ENCODE measurements around the gene GPD2. TPM values are rescaled to one million over a fixed set of nuclear protein-coding genes. Genes with fewer than 3 reads are reported as not detected.

The GPD2 gene
- polyA plus RNA-seq, 1 experiment: 20.7 TPM

GRCh38 chr2:156452971-156453370 lies 16.8 kb downstream of the GPD2 start:
- Histone ChIP-seq H3K27ac (ENCODE audit: low read depth, low read length) (no peak overlapping the region), H3K9me3 (ENCODE audit: control insufficient read depth, insufficient read depth, low read length) (peaks cover 5% of the 10 kb centered on the region; the same call in 1 of the 2 replicates), H3K27me3 (ENCODE audit: control insufficient read depth, insufficient read depth, low read length) (no peaks in the 10 kb centered on the region), H3K4me3 (ENCODE audit: low read depth, low read length) (no peak overlapping the region)
- POLR2A ChIA-PET: no interaction called here
- DNase-seq (ENCODE audit: low read depth, low spot score): no peak
- no peak for TF ChIP-seq CTCF (IDR thresholded peaks at IDR 0.05; ENCODE audit: low read depth, low read length)
- CTCF ChIA-PET: no interaction called here

GRCh38 chr2:156455361-156455975 lies 19.3 kb downstream of the GPD2 start:
- no peak for DNase-seq (ENCODE audit: low read depth, low spot score)
- POLR2A ChIA-PET: no interaction called here
- Histone ChIP-seq H3K4me3 (ENCODE audit: low read depth, low read length) (no peak overlapping the region), H3K27me3 (ENCODE audit: control insufficient read depth, insufficient read depth, low read length) (no peaks in the 10 kb centered on the region), H3K27ac (ENCODE audit: low read depth, low read length) (no peak overlapping the region), H3K9me3 (ENCODE audit: control insufficient read depth, insufficient read depth, low read length) (peaks cover 5% of the 10 kb centered on the region; the same call in 1 of the 2 replicates)
- CTCF ChIA-PET: no interaction called here
- TF ChIP-seq CTCF (IDR thresholded peaks at IDR 0.05; ENCODE audit: low read depth, low read length): no peak

GRCh38 chr2:156456616-156457015 lies 20.4 kb downstream of the GPD2 start:
- DNase-seq (ENCODE audit: low read depth, low spot score): no peak
- CTCF ChIA-PET: no interaction called here
- H3K4me3 ChIP-seq (ENCODE audit: low read depth, low read length): no peak overlapping the region
- H3K9me3 ChIP-seq (ENCODE audit: control insufficient read depth, insufficient read depth, low read length): peaks cover 5% of the 10 kb centered on the region; the same call in 1 of the 2 replicates
- POLR2A ChIA-PET: no interaction called here
- H3K27ac ChIP-seq (ENCODE audit: low read depth, low read length): no peak overlapping the region
- no peak for TF ChIP-seq CTCF (IDR thresholded peaks at IDR 0.05; ENCODE audit: low read depth, low read length)
- H3K27me3 ChIP-seq (ENCODE audit: control insufficient read depth, insufficient read depth, low read length): no peaks in the 10 kb centered on the region

GRCh38 chr2:156457523-156458517 lies 21.6 kb downstream of the GPD2 start:
- H3K9me3 ChIP-seq (ENCODE audit: control insufficient read depth, insufficient read depth, low read length): no peaks in the 10 kb centered on the region
- H3K27ac ChIP-seq (ENCODE audit: low read depth, low read length): no peak overlapping the region
- POLR2A ChIA-PET: no interaction called here
- no peak for DNase-seq (ENCODE audit: low read depth, low spot score)
- no peak overlapping the region for H3K4me3 ChIP-seq (ENCODE audit: low read depth, low read length)
- H3K27me3 ChIP-seq (ENCODE audit: control insufficient read depth, insufficient read depth, low read length): no peaks in the 10 kb centered on the region
- CTCF ChIA-PET: interaction anchor here (0.9 kb wide), 1 partner anchor 123 kb away, joined by 3 read pairs; no protein-coding TSS in a partner anchor
- TF ChIP-seq CTCF (IDR thresholded peaks at IDR 0.05; ENCODE audit: low read depth, low read length): no peak

GRCh38 chr2:156459720-156460119 lies 23.5 kb downstream of the GPD2 start:
- no peaks in the 10 kb centered on the region for H3K27me3 ChIP-seq (ENCODE audit: control insufficient read depth, insufficient read depth, low read length)
- POLR2A ChIA-PET: no interaction called here
- H3K27ac ChIP-seq (ENCODE audit: low read depth, low read length): no peak overlapping the region
- DNase-seq (ENCODE audit: low read depth, low spot score): no peak
- no peak overlapping the region for H3K4me3 ChIP-seq (ENCODE audit: low read depth, low read length)
- H3K9me3 ChIP-seq (ENCODE audit: control insufficient read depth, insufficient read depth, low read length): no peaks in the 10 kb centered on the region
- CTCF ChIA-PET: interaction anchor here (0.8 kb wide), 1 partner anchor 14 kb away, joined by 5 read pairs; no protein-coding TSS in a partner anchor
- TF ChIP-seq CTCF (IDR thresholded peaks at IDR 0.05; ENCODE audit: low read depth, low read length): no peak

All from AG04450 (cell line).